ENCODE measurements around the gene CUEDC1.

The CUEDC1 gene

DNA sequence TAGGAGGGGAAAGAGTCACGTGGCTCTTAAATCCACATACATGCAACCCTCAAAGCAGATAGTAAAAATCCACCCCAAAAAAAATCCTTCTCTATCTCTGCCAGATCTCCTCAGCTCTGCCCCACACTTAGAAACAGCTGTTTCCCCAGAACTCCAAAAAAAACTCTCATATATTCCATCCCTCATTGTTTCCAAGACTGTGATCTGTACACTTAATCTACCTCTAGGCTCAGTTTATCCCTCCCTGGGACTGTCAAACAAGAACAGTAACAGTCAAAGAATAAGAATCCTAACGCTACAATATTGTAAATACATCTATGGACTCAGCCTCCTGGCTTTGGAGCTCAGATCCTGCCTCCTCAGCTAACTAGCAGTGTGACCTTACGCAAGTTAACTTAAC lies 11.6 kb downstream of the CUEDC1 start:
- Histone ChIP-seq H3K36me3 (ENCODE audit: insufficient read depth, low read length) (no peaks in the 10 kb centered on the region), H3K9ac (ENCODE audit: low read depth, low read length) (no peak overlapping the region), H3K4me1 (ENCODE audit: insufficient read depth, low read length) (peaks cover 33% of the 10 kb centered on the region), H3K9me3 (ENCODE audit: control insufficient read depth, insufficient read depth, low read length) (no peaks in the 10 kb centered on the region)

GRCh38 chr17:57943140-57943539 lies 12.1 kb downstream of the CUEDC1 start:
- Histone ChIP-seq H3K4me1 (ENCODE audit: insufficient read depth, low read length) (peaks cover 28% of the 10 kb centered on the region), H3K9me3 (ENCODE audit: control insufficient read depth, insufficient read depth, low read length) (no peaks in the 10 kb centered on the region), H3K9ac (ENCODE audit: low read depth, low read length) (no peak overlapping the region), H3K36me3 (ENCODE audit: insufficient read depth, low read length) (no peaks in the 10 kb centered on the region)

- no peaks in the 10 kb centered on the region for H3K36me3 ChIP-seq (ENCODE audit: insufficient read depth, low read length)
- H3K9ac ChIP-seq (ENCODE audit: low read depth, low read length): no peak overlapping the region
- no peaks in the 10 kb centered on the region for H3K9me3 ChIP-seq (ENCODE audit: control insufficient read depth, insufficient read depth, low read length)
- H3K4me1 ChIP-seq (ENCODE audit: insufficient read depth, low read length): peaks cover 17% of the 10 kb centered on the region
Observed at GRCh38 chr17:57941384-57942370, 13.5 kb downstream of the CUEDC1 start.

DNA sequence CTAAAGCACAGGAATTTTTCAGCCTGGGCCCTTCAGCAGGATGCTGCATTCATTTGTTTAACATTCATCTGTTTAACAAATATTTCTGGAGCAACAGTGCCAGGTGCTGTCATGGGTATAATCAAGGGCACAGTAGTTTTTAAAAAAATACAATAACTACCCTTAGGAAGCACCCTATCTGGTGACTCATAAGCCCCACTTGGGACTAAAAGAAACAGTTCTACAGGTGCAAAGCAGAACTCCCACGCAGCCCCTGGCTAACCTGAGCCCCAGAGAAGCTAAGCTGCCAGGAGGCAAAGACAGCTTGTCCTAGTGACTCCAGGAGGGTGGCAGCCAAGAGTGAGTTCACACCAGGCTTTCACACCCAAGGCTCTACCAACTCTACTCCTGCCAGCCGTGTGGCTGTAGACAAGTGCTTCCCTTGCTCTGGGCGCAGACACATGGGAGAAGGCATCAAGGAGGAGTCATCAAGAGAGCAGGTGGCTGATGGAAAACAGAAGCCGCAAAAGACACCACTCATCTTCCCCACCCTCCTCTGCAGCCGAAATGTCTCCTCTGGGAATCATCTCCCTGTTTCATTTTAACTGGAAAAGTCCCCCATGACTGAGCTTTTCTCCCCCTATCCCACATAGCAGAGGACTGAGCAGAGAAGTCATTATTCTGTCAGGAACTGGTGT lies 14.4 kb downstream of the CUEDC1 start:
- Histone ChIP-seq H3K36me3 (ENCODE audit: insufficient read depth, low read length) (no peaks in the 10 kb centered on the region), H3K9ac (ENCODE audit: low read depth, low read length) (no peak overlapping the region), H3K4me1 (ENCODE audit: insufficient read depth, low read length) (peaks cover 16% of the 10 kb centered on the region), H3K9me3 (ENCODE audit: control insufficient read depth, insufficient read depth, low read length) (no peaks in the 10 kb centered on the region)

DNA sequence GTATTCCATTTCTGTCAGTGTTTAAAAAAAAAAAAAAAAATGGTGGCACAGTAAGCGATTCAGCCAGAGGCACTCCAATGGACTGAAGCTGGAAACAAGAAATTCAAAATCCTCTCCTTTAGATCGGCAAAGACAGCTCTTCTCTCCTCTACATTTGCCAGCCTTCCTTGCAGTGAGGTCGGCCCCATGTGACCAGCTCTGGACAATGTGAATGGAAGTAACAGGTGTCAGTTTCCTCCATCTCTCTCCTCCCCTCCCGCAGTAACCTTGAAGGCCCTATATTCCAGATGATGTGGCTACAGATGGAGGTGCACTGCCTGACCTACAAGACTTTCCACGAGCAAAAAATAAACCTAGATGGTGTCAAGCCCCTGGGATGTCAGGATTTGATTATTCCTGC lies 15.0 kb downstream of the CUEDC1 start:
- no peak overlapping the region for H3K9ac ChIP-seq (ENCODE audit: low read depth, low read length)
- H3K9me3 ChIP-seq (ENCODE audit: control insufficient read depth, insufficient read depth, low read length): no peaks in the 10 kb centered on the region
- H3K36me3 ChIP-seq (ENCODE audit: insufficient read depth, low read length): no peaks in the 10 kb centered on the region
- peaks cover 21% of the 10 kb centered on the region for H3K4me1 ChIP-seq (ENCODE audit: insufficient read depth, low read length)

GRCh38 chr17:57939797-57940196 lies 15.4 kb downstream of the CUEDC1 start:
- no peak overlapping the region for H3K9ac ChIP-seq (ENCODE audit: low read depth, low read length)
- no peaks in the 10 kb centered on the region for H3K36me3 ChIP-seq (ENCODE audit: insufficient read depth, low read length)
- peaks cover 26% of the 10 kb centered on the region for H3K4me1 ChIP-seq (ENCODE audit: insufficient read depth, low read length)
- H3K9me3 ChIP-seq (ENCODE audit: control insufficient read depth, insufficient read depth, low read length): no peaks in the 10 kb centered on the region

DNA sequence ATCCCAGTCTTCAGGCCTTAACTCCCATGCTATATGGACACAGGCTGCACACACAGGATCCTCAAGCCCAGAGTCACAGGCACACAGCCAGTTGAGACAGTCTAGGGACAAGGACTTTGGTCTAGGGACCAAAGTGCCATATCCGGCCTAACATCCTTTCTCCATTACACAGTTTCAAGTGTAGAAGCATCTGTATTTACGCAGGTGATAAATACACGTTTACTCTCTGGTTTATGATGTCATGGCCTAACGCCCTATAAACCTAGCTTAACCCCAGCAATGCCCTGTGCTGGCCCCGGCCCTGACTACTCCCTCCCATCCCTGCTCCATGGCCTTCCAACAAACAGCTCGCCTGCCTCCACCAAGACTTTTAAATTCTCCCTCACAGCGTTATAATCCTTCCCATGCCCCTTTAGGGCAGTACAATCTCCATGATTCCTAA lies 17.1 kb downstream of the CUEDC1 start:
- H3K36me3 ChIP-seq (ENCODE audit: insufficient read depth, low read length): no peaks in the 10 kb centered on the region
- H3K4me1 ChIP-seq (ENCODE audit: insufficient read depth, low read length): peaks cover 31% of the 10 kb centered on the region
- H3K9ac ChIP-seq (ENCODE audit: low read depth, low read length): no peak overlapping the region
- H3K9me3 ChIP-seq (ENCODE audit: control insufficient read depth, insufficient read depth, low read length): no peaks in the 10 kb centered on the region

- H3K9ac ChIP-seq (ENCODE audit: low read depth, low read length): no peak overlapping the region
Observed at GRCh38 chr17:57937492-57937891, 17.7 kb downstream of the CUEDC1 start.

DNA sequence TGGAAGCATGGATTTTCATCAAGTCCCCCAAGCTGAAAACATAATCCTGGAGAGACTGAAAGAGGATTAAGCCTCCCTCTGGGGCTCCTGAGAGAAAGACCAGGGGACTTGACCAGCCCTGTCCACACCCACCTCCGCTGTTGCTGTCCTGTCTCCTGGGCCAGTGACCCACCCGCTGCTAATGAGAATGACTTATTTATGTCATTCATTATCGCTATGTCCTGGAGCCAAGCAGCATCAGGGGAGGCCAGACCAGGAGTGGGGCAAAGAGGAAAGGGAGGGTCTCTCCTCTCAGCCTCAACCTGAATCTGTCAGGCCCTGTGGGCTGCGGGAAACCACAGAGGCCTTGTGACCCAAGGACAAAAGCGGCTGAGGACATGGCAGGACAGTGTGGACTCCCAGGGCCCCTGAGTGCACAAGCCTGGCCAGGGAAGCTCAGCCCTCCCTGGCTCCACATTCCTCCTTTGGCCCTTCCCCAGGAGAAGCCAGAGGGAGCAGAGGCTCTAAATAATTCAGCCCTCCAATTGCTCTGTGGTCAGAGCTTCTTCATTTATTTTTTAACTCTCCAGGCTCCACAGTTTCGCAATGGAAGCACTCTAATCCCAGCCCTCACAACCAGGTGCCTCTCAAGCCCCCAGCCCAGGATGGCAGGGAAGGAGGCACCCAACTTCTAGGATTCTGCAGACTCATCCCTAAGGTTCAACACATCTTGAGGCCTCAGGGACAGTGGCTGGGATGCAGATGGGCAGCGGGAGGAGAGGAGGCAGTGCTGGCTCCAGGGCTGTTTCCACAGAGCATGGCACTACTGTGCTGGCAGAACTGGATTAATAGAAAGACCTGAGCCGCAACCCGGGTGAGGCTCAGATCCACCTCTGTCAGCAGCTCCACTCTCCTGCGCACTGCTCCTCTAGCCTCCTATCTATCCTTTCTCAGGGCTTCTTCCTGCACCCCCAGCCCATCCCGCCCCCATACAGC lies 19.1 kb downstream of the CUEDC1 start:
- no peaks in the 10 kb centered on the region for H3K36me3 ChIP-seq (ENCODE audit: insufficient read depth, low read length)
- peaks cover 40% of the 10 kb centered on the region for H3K4me1 ChIP-seq (ENCODE audit: insufficient read depth, low read length)
- no peaks in the 10 kb centered on the region for H3K9me3 ChIP-seq (ENCODE audit: control insufficient read depth, insufficient read depth, low read length)
- no peak overlapping the region for H3K9ac ChIP-seq (ENCODE audit: low read depth, low read length)

More at GRCh38 chr17:57937492-57937891, 17.7 kb downstream of the CUEDC1 start:
- Histone ChIP-seq H3K36me3 (ENCODE audit: insufficient read depth, low read length) (no peaks in the 10 kb centered on the region), H3K9me3 (ENCODE audit: control insufficient read depth, insufficient read depth, low read length) (no peaks in the 10 kb centered on the region), H3K4me1 (ENCODE audit: insufficient read depth, low read length) (peaks cover 31% of the 10 kb centered on the region)

DNA sequence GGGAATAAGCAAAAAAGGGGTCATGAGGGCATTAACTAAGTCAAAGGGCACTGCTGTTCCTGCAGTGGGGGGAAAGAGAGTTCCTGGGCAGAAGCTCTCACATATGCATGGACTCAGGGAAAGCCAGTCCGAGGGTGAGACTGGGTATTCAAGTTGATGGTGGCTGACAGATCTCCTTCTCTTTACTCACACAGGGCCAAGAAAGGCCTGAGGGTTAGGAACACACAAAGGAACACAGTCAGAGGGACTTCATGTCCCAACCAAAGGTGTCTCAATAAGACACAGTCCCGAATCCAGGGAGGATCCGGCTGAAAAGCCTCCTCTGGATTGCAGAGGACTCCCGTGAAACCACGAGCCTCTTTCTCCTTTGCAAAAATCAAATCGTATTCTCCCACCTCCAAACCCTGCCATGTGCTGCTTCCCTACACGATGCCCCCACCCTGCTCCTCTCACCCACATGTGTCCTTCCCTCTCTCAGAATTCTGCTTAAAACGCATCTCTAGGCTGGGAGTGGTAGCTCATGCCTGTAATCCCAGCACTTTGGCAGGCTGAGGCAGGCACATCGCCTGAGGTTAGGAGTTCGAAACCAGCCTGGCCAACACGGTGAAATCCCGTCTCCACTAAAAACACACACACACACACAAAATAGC lies 23.6 kb downstream of the CUEDC1 start:
- H3K4me1 ChIP-seq (ENCODE audit: insufficient read depth, low read length): peaks cover 57% of the 10 kb centered on the region
- H3K9me3 ChIP-seq (ENCODE audit: control insufficient read depth, insufficient read depth, low read length): no peaks in the 10 kb centered on the region
- no peaks in the 10 kb centered on the region for H3K36me3 ChIP-seq (ENCODE audit: insufficient read depth, low read length)
- no peak overlapping the region for H3K9ac ChIP-seq (ENCODE audit: low read depth, low read length)

DNA sequence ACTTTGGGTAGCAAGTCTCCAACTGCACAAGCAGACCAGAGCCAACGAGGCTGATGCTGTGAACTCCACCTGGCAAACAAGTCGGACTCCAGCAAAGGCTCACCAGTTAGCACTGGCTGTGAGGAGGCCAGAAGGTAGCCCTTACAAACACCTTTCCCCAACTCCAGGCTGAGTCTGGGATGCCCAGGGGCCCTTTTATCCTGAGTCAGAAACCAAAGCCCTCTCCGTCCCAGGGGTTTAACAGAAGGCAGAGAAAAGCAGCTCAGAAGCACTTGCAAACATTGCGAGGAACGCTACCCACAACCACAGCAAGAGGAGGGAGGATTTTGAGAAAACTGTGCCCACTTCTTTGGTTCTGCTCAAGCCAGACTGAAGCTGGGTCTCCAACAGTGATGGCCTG lies 25.0 kb downstream of the CUEDC1 start:
- Histone ChIP-seq H3K36me3 (ENCODE audit: insufficient read depth, low read length) (no peaks in the 10 kb centered on the region), H3K9me3 (ENCODE audit: control insufficient read depth, insufficient read depth, low read length) (no peaks in the 10 kb centered on the region), H3K9ac (ENCODE audit: low read depth, low read length) (no peak overlapping the region), H3K4me1 (ENCODE audit: insufficient read depth, low read length) (peaks cover 47% of the 10 kb centered on the region)

- Histone ChIP-seq H3K4me1 (ENCODE audit: insufficient read depth, low read length) (peaks cover 45% of the 10 kb centered on the region), H3K9ac (ENCODE audit: low read depth, low read length) (no peak overlapping the region), H3K9me3 (ENCODE audit: control insufficient read depth, insufficient read depth, low read length) (no peaks in the 10 kb centered on the region)
Observed at GRCh38 chr17:57929386-57929785, 25.8 kb downstream of the CUEDC1 start.

GRCh38 chr17:57928928-57929327 lies 26.3 kb downstream of the CUEDC1 start:
- peaks cover 45% of the 10 kb centered on the region for H3K4me1 ChIP-seq (ENCODE audit: insufficient read depth, low read length)
- no peak overlapping the region for H3K9ac ChIP-seq (ENCODE audit: low read depth, low read length)
- H3K9me3 ChIP-seq (ENCODE audit: control insufficient read depth, insufficient read depth, low read length): no peaks in the 10 kb centered on the region
- no peaks in the 10 kb centered on the region for H3K36me3 ChIP-seq (ENCODE audit: insufficient read depth, low read length)

More at GRCh38 chr17:57929386-57929785, 25.8 kb downstream of the CUEDC1 start:
- H3K36me3 ChIP-seq (ENCODE audit: insufficient read depth, low read length): no peaks in the 10 kb centered on the region

Measured in ES-I3 (cell line).